Trophoblast cell (in vitro differentiated cells and primary cell): ENCODE measurements around the gene SPRR1A. TPM values are rescaled to one million over a fixed set of nuclear protein-coding genes. Genes with fewer than 3 reads are reported as not detected.

ENCODE experiments used
- DNase-seq, 2 donors: peaks; one replicate each; pipeline ENCODE4 v3.0.0-alpha.2; 2016
- H2AFZ ChIP-seq: 2 replicates; pipeline ENCODE4 v1.6.1; 2013; ENCODE audit warnings: low read length, moderate library complexity, mild to moderate bottlenecking; ENCODE audit not compliant: insufficient read depth, poor library complexity
- H2AK5ac ChIP-seq: 2 replicates; pipeline ENCODE4 v1.6.1; 2013; ENCODE audit warnings: mild to moderate bottlenecking, low read length
- H2BK120ac ChIP-seq: 2 replicates; pipeline ENCODE4 v1.6.1; 2013; ENCODE audit warnings: low read length, mild to moderate bottlenecking, moderate library complexity; ENCODE audit not compliant: insufficient read depth, poor library complexity
- H2BK12ac ChIP-seq: 2 replicates; pipeline ENCODE4 v1.6.1; 2013; ENCODE audit warnings: mild to moderate bottlenecking, low read length, moderate library complexity
- H2BK5ac ChIP-seq: 2 replicates; pipeline ENCODE4 v1.6.1; 2013; ENCODE audit warnings: low read length, low read depth, moderate library complexity, mild to moderate bottlenecking; ENCODE audit not compliant: poor library complexity
- H3K14ac ChIP-seq: 2 replicates; pipeline ENCODE4 v1.6.1; 2013; ENCODE audit warnings: mild to moderate bottlenecking, low read length
- H3K18ac ChIP-seq: 2 replicates; pipeline ENCODE4 v1.6.1; 2013; ENCODE audit warnings: mild to moderate bottlenecking, low read length
- H3K23ac ChIP-seq: 2 replicates; pipeline ENCODE4 v1.6.1; 2013; ENCODE audit warnings: low read length
- H3K27ac ChIP-seq: 2 replicates; pipeline ENCODE4 v1.5.1; 2013; ENCODE audit warnings: low read depth, mild to moderate bottlenecking, inconsistent platforms, low read length, moderate library complexity
- H3K27me3 ChIP-seq: 2 replicates; pipeline ENCODE4 v1.6.1; 2013; ENCODE audit warnings: inconsistent platforms, mild to moderate bottlenecking, low read length, moderate library complexity; ENCODE audit not compliant: insufficient read depth
- H3K36me3 ChIP-seq, 2 experiments: 1 replicate in 1 of 2; 2 replicates in 1 of 2; pipeline ENCODE4 v1.6.1; 2013; ENCODE audit warnings: low read length in 2 of 2, mild to moderate bottlenecking in 2 of 2, moderate library complexity in 1 of 2; ENCODE audit not compliant: insufficient read depth in 2 of 2, control insufficient read depth in 1 of 2
- H3K4ac ChIP-seq: 2 replicates; pipeline ENCODE4 v1.6.1; 2013; ENCODE audit warnings: low read depth, mild to moderate bottlenecking, low read length, moderate library complexity
- H3K4me1 ChIP-seq, 2 experiments: 1 replicate in 1 of 2; 2 replicates in 1 of 2; pipeline ENCODE4 v1.6.1; 2013; ENCODE audit warnings: low read length in 2 of 2, mild to moderate bottlenecking in 2 of 2, moderate library complexity in 1 of 2; ENCODE audit not compliant: insufficient read depth in 2 of 2, control insufficient read depth in 1 of 2
- H3K4me2 ChIP-seq: 2 replicates; pipeline ENCODE4 v1.6.1; 2013; ENCODE audit warnings: inconsistent platforms, mild to moderate bottlenecking, low read length, moderate library complexity
- H3K4me3 ChIP-seq: 2 replicates; pipeline ENCODE4 v1.5.1; 2013; ENCODE audit warnings: mild to moderate bottlenecking, low read depth, low read length, inconsistent platforms
- H3K79me1 ChIP-seq: one replicate; pipeline ENCODE4 v1.6.1; 2013; ENCODE audit warnings: low read length
- H3K79me2 ChIP-seq: 2 replicates; pipeline ENCODE4 v1.6.1; 2013; ENCODE audit warnings: low read length, mild to moderate bottlenecking; ENCODE audit not compliant: control insufficient read depth, insufficient read depth, poor library complexity
- H3K9ac ChIP-seq: 2 replicates; pipeline ENCODE4 v1.6.1; 2013; ENCODE audit warnings: mild to moderate bottlenecking, low read length
- H3K9me3 ChIP-seq: 2 replicates; pipeline ENCODE4 v1.6.1; 2013; ENCODE audit warnings: low read depth, mild to moderate bottlenecking, control low read depth, inconsistent platforms, low read length; ENCODE audit not compliant: insufficient read depth
- H4K12ac ChIP-seq: 2 replicates; pipeline ENCODE4 v1.6.1; 2013; ENCODE audit warnings: low read depth, mild to moderate bottlenecking, low read length, moderate library complexity
- H4K8ac ChIP-seq: 2 replicates; pipeline ENCODE4 v1.6.1; 2013; ENCODE audit warnings: low read depth, mild to moderate bottlenecking, low read length, moderate library complexity
- H4K91ac ChIP-seq: one replicate; pipeline ENCODE4 v1.6.1; 2013; ENCODE audit warnings: low read depth, mild to moderate bottlenecking, low read length, moderate library complexity
- WGBS: extraction: QIAGEN DNeasy Blood & Tissue Kit; methylation state at CpG from one replicate; pipeline ENCODE4 v1.1.7; 2013; ENCODE audit warnings: missing lambda C conversion rate; ENCODE audit not compliant: insufficient read length, insufficient coverage; ENCODE audit errors: extremely low coverage; 5-methylcytosine and 5-hydroxymethylcytosine counted together
- polyA plus RNA-seq: library from polyadenylated mRNA; stranded (reverse); fragments of 200-250 nt; gene quantifications from 2 replicates; pipeline ENCODE4 v1.2.3, GENCODE V29; 2013

Gene SPRR1A
- not detected in 2 replicates for polyA plus RNA-seq

GRCh38 chr1:152983743-152984142 is at the start of gene SPRR1A:
Gene SPRR1A, plus strand, starts transcription at chr1:152984081. Its CDS starts 1,150 bp downstream, at chr1:152985231.
- Histone ChIP-seq H3K79me2 (no peaks in the 10 kb centered on the region), H2AK5ac (no peak within 1 kb of the TSS), H3K79me1 (no peaks in the 10 kb centered on the region), H2BK5ac (no peak within 1 kb of the TSS), H2BK120ac (no peak within 1 kb of the TSS), H3K27ac (no peak within 1 kb of the TSS), H4K8ac (no peak within 1 kb of the TSS), H3K27me3 (no peaks in the 10 kb centered on the region), H3K36me3 (no peaks in the 10 kb centered on the region), H3K23ac (no peak within 1 kb of the TSS), H3K4me1 (no peaks in the 10 kb centered on the region), H2BK12ac (no peak within 1 kb of the TSS), H3K9ac (no peak within 1 kb of the TSS), H2AFZ (no peak within 1 kb of the TSS), H3K14ac (no peak within 1 kb of the TSS), H3K9me3 (peaks cover 2% of the 10 kb centered on the region), H4K12ac (no peak within 1 kb of the TSS), H3K18ac (no peak within 1 kb of the TSS), H3K4ac (no peak within 1 kb of the TSS), H3K4me3 (no peak within 1 kb of the TSS), H3K4me2 (no peak within 1 kb of the TSS), H4K91ac (no peak within 1 kb of the TSS)
- no peak for DNase-seq
- no CpG with 5 or more reads among the region's 3 CpGs for WGBS

- Histone ChIP-seq H3K79me1 (no peaks in the 10 kb centered on the region), H3K79me2 (no peaks in the 10 kb centered on the region), H2BK120ac (no peak overlapping the region), H2BK12ac (no peak overlapping the region), H3K18ac (no peak overlapping the region), H3K14ac (no peak overlapping the region), H3K27me3 (no peaks in the 10 kb centered on the region), H4K8ac (no peak overlapping the region), H3K4me3 (no peak overlapping the region), H2BK5ac (no peak overlapping the region), H3K36me3 (no peaks in the 10 kb centered on the region), H3K9ac (no peak overlapping the region), H3K4me2 (no peak overlapping the region), H3K4ac (no peak overlapping the region), H3K4me1 (no peaks in the 10 kb centered on the region), H3K23ac (no peak overlapping the region), H3K9me3 (no peaks in the 10 kb centered on the region), H2AFZ (no peak overlapping the region), H3K27ac (no peak overlapping the region), H4K12ac (no peak overlapping the region), H4K91ac (no peak overlapping the region), H2AK5ac (no peak overlapping the region)
- DNase-seq: no peak
- no CpG with 5 or more reads among the region's 1 CpG for WGBS
Measured at GRCh38 chr1:152940614-152941013, 43.3 kb upstream of the SPRR1A start.

GRCh38 chr1:152941037-152941711 is 42.7 kb upstream of the SPRR1A start:
- H3K4me1 ChIP-seq: no peaks in the 10 kb centered on the region
- WGBS: no CpG with 5 or more reads among the region's 8 CpGs
- no peak overlapping the region for H2AK5ac ChIP-seq
- H3K27me3 ChIP-seq: no peaks in the 10 kb centered on the region
- no peak overlapping the region for H4K8ac ChIP-seq
- H3K79me1 ChIP-seq: no peaks in the 10 kb centered on the region
- H2BK5ac ChIP-seq: no peak overlapping the region
- H3K18ac ChIP-seq: no peak overlapping the region
- H3K4me2 ChIP-seq: no peak overlapping the region
- no peak overlapping the region for H2BK120ac ChIP-seq
- no peaks in the 10 kb centered on the region for H3K79me2 ChIP-seq
- no peak overlapping the region for H4K91ac ChIP-seq
- DNase-seq: peak in 1 of 2 donors; percentile 21
- H3K4ac ChIP-seq: no peak overlapping the region
- no peak overlapping the region for H3K27ac ChIP-seq
- no peak overlapping the region for H3K4me3 ChIP-seq
- no peaks in the 10 kb centered on the region for H3K9me3 ChIP-seq
- H3K36me3 ChIP-seq: no peaks in the 10 kb centered on the region
- H4K12ac ChIP-seq: no peak overlapping the region
- H3K14ac ChIP-seq: no peak overlapping the region
- no peak overlapping the region for H3K9ac ChIP-seq
- no peak overlapping the region for H2BK12ac ChIP-seq
- H2AFZ ChIP-seq: no peak overlapping the region
- H3K23ac ChIP-seq: no peak overlapping the region

GRCh38 chr1:152942161-152942560 is 41.7 kb upstream of the SPRR1A start:
- Histone ChIP-seq H2BK5ac (no peak overlapping the region), H3K79me2 (no peaks in the 10 kb centered on the region)

More at GRCh38 chr1:152942161-152942560, 41.7 kb upstream of the SPRR1A start:
- H3K4ac ChIP-seq: no peak overlapping the region
- no peak overlapping the region for H3K23ac ChIP-seq
- H4K12ac ChIP-seq: no peak overlapping the region
- H3K79me1 ChIP-seq: no peaks in the 10 kb centered on the region
- no peak for DNase-seq
- no peak overlapping the region for H3K14ac ChIP-seq
- no CpG with 5 or more reads among the region's 2 CpGs for WGBS
- H3K27me3 ChIP-seq: no peaks in the 10 kb centered on the region
- no peak overlapping the region for H3K4me2 ChIP-seq
- no peak overlapping the region for H3K18ac ChIP-seq
- no peaks in the 10 kb centered on the region for H3K36me3 ChIP-seq
- H4K91ac ChIP-seq: no peak overlapping the region
- no peaks in the 10 kb centered on the region for H3K9me3 ChIP-seq
- no peaks in the 10 kb centered on the region for H3K4me1 ChIP-seq
- no peak overlapping the region for H3K27ac ChIP-seq
- H3K9ac ChIP-seq: peak overlapping the region; percentile 41
- H2AFZ ChIP-seq: no peak overlapping the region
- no peak overlapping the region for H2BK120ac ChIP-seq
- no peak overlapping the region for H3K4me3 ChIP-seq
- H2AK5ac ChIP-seq: no peak overlapping the region
- no peak overlapping the region for H4K8ac ChIP-seq
- no peak overlapping the region for H2BK12ac ChIP-seq
